ENCODE data around the gene AMBRA1. TPM values are rescaled to one million over a fixed set of nuclear protein-coding genes. Genes with fewer than 3 reads are reported as not detected.

AMBRA1 gene
- total RNA-seq, 4 donors from 2014 or later, result 25.7 to 33.1 (median 30.2) TPM

DNA sequence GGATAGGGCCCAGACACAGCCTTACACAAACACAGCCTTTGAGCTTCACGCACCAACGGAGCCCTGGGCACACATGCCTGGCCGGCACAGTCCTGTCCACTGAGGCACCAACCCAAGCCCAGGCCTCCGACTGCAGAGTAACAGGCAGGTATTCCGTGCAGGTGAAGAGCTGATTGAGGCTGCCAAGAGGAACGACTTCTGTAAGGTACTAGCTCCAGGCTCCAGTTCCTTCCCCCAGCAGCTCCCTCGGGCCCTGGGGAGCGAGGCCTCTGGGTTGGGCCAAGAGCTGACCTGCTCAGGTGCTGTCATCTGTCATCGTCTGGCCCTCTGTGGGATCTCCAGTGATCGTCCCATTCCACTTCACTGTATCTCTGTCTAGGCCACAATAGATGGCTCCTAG lies 215.5 kb downstream of the AMBRA1 start:
- H3K9me3 ChIP-seq, result no peaks in the 10 kb centered on the region
- H3K27ac ChIP-seq, result no peak overlapping the region
- TF ChIP-seq POLR2A (IDR thresholded peaks at IDR 0.05) (no peak), POLR2AphosphoS5 (IDR thresholded peaks at IDR 0.05) (no peak), EP300 (IDR thresholded peaks at IDR 0.05) (no peak)
- TF ChIP-seq, protein P1, sequence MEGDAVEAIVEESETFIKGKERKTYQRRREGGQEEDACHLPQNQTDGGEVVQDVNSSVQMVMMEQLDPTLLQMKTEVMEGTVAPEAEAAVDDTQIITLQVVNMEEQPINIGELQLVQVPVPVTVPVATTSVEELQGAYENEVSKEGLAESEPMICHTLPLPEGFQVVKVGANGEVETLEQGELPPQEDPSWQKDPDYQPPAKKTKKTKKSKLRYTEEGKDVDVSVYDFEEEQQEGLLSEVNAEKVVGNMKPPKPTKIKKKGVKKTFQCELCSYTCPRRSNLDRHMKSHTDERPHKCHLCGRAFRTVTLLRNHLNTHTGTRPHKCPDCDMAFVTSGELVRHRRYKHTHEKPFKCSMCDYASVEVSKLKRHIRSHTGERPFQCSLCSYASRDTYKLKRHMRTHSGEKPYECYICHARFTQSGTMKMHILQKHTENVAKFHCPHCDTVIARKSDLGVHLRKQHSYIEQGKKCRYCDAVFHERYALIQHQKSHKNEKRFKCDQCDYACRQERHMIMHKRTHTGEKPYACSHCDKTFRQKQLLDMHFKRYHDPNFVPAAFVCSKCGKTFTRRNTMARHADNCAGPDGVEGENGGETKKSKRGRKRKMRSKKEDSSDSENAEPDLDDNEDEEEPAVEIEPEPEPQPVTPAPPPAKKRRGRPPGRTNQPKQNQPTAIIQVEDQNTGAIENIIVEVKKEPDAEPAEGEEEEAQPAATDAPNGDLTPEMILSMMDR (IDR thresholded peaks at IDR 0.05), result no peak
- H3K4me3 ChIP-seq, result no peak overlapping the region
- H3K36me3 ChIP-seq, result peaks cover 0 to 50% of the 10 kb centered on the region in 2 donors
- 50% methylated on average over 2 of the region's 10 CpGs; no CpG with 5 or more reads in 1 of the 2 donors for WGBS, 2 donors (ENCODE audit: low coverage in 1 of 2)
- H3K4me1 ChIP-seq, result peaks cover 0 to 39% (median 10%) of the 10 kb centered on the region in 3 donors
- H3K27me3 ChIP-seq, result peaks cover 29% of the 10 kb centered on the region
- ATAC-seq, result no peak

DNA sequence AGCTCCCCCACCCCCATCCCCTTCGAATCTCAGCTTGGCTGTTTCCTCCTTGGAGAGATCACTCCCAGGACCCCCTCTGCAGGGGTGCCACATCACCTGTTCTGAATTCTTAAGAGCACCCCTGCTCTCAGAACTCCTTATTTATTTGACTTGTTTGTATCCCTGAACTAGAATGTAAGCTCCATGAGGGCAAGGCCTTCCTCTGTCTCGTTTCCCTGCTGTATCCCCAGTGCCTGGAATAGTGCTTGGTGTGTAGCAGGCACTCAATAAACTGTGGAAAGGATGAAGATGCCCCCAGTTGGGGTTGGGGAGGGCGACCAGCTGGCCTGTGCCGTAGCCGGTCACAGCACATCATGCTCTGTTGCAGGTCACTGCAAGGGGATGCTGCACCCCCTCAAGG lies 216.0 kb downstream of the AMBRA1 start:
- H3K4me1 ChIP-seq, result peaks cover 0 to 36% (median 10%) of the 10 kb centered on the region in 3 donors
- H3K36me3 ChIP-seq, result peaks cover 0 to 54% of the 10 kb centered on the region in 2 donors
- no peak overlapping the region for H3K4me3 ChIP-seq
- ATAC-seq, result no peak
- H3K27me3 ChIP-seq, result peaks cover 24% of the 10 kb centered on the region
- no peaks in the 10 kb centered on the region for H3K9me3 ChIP-seq
- TF ChIP-seq EP300 (IDR thresholded peaks at IDR 0.05) (no peak), POLR2AphosphoS5 (IDR thresholded peaks at IDR 0.05) (no peak), POLR2A (IDR thresholded peaks at IDR 0.05) (no peak)
- TF ChIP-seq, protein P1 (IDR thresholded peaks at IDR 0.05), result no peak
- 57% methylated on average over 1 of the region's 5 CpGs; no CpG with 5 or more reads in 1 of the 2 donors for WGBS, 2 donors (ENCODE audit: low coverage in 1 of 2)
- no peak overlapping the region for H3K27ac ChIP-seq

DNA sequence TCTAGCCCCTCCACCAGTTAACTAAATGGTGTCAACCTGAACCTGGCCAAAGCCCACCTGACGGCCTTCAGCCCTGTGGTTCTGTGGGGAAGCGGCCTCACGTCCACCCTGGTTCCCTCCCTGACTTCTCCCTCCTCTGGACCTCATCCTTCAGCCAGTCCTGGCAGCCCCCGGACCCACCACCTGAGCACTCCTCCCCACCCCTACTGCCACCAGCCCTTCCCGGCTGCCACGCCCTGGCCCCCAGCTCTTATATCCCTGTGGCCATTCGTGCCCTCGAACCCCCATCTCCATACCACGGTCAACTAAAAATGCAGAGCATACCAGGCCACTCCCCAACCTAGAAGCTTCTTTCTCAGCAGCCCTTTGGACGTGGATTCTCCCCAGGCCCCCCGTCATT lies 216.5 kb downstream of the AMBRA1 start:
- no peak overlapping the region for H3K4me3 ChIP-seq
- no peaks in the 10 kb centered on the region for H3K9me3 ChIP-seq
- 83 to 92% methylated on average over 6 to 11 of the region's 11 CpGs for WGBS, 2 donors (ENCODE audit: low coverage in 1 of 2)
- H3K27ac ChIP-seq, result no peak overlapping the region
- peaks cover 0 to 30% (median 6%) of the 10 kb centered on the region in 3 donors for H3K4me1 ChIP-seq
- H3K27me3 ChIP-seq, result peaks cover 19% of the 10 kb centered on the region
- no peak for TF ChIP-seq POLR2A (IDR thresholded peaks at IDR 0.05)
- TF ChIP-seq, protein P1 (IDR thresholded peaks at IDR 0.05), result no peak
- no peak for TF ChIP-seq EP300 (IDR thresholded peaks at IDR 0.05)
- no peak for TF ChIP-seq POLR2AphosphoS5 (IDR thresholded peaks at IDR 0.05)
- no peak for ATAC-seq
- peaks cover 0 to 59% of the 10 kb centered on the region in 2 donors for H3K36me3 ChIP-seq

DNA sequence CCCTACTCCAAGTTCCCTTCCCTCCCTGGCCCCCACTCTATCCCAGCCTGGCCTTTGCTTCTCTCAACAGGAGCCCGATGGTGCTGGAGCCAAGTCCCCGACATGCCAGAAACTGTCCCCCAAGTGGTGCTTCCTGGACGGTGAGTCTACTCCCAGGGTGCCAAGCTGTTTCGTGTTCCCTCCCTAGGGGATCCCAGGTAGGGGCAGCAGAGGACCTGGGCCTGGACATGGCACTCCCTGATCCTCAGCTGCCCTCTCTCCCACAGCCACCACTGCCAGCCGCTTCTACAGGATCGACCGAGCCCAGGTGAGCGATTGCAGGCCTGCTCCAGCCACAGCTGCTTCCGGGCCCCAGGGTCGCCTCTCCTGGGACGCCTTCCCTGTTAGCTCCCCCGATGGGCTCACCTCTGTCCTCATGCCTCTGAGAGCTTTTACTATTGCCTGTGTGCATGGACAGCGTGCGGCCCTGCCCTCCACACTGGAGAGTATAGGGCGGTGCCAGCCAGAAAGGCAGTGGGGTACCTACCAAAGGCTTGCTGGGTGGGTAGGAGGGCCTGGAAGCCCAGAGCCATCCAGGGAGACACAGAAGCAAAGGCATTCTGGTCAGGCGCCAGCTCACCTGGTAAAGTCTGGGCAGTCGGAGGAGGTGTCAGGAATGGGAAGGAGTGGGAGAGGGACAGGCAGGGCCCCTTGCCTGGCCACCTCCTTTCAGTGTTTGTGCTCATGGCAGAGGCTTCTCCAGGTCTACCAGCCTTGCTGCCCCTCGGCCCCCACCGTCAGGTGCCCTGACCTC lies 217.4 kb downstream of the AMBRA1 start:
- WGBS, 2 donors (ENCODE audit: low coverage in 1 of 2), result 72% methylated on average over 12 of the region's 19 CpGs; no CpG with 5 or more reads in 1 of the 2 donors
- ATAC-seq, result no peak
- Histone ChIP-seq H3K9me3 (no peaks in the 10 kb centered on the region), H3K36me3 (peaks cover 0 to 68% of the 10 kb centered on the region in 2 donors), H3K27ac (no peak overlapping the region), H3K27me3 (peaks cover 10% of the 10 kb centered on the region), H3K4me1 (peaks cover 0 to 22% (median 0%) of the 10 kb centered on the region in 3 donors), H3K4me3 (no peak overlapping the region)
- TF ChIP-seq, protein P1 (IDR thresholded peaks at IDR 0.05), result no peak
- TF ChIP-seq EP300 (IDR thresholded peaks at IDR 0.05) (no peak), POLR2AphosphoS5 (IDR thresholded peaks at IDR 0.05) (no peak), POLR2A (IDR thresholded peaks at IDR 0.05) (no peak)
